Adrenal gland (tissue), 12 donors: ENCODE data around the gene THRSP. TPM values are rescaled to one million over a fixed set of nuclear protein-coding genes. Genes with fewer than 3 reads are reported as not detected.

ENCODE experiments used
- DNase-seq, 7 donors: peaks; one replicate each; pipeline ENCODE4 v3.0.0-alpha.2; 2019 to 2020
- H3K27ac ChIP-seq, 5 donors: fragments of 200-600 bp; sonication (generic) in 4 of 5; 1 replicate in 3 of 5; 2 replicates in 2 of 5; pipeline versions ENCODE4 v1.5.1 to v1.8.0; 2016 to 2020; ENCODE audit warnings: mild to moderate bottlenecking in 1 of 5
- H3K27me3 ChIP-seq: fragments of 200-600 bp; 2 replicates; pipeline ENCODE4 v1.8.0; 2021
- H3K36me3 ChIP-seq, 2 donors: fragments of 200-600 bp; replicated peaks in 1 of 2; 1 replicate in 1 of 2; 2 replicates in 1 of 2; pipeline versions ENCODE4 v1.5.1 to v1.8.0; 2018 to 2022
- H3K4me1 ChIP-seq, 2 donors: fragments of 200-600 bp; replicated peaks in 1 of 2; 1 replicate in 1 of 2; 2 replicates in 1 of 2; pipeline versions ENCODE4 v1.5.1 to v1.8.0; 2018 to 2021
- H3K4me3 ChIP-seq, 4 donors: fragments of 200-600 bp; sonication (generic) in 3 of 4; one replicate each; pipeline ENCODE4 v1.5.1; 2016 to 2018
- H3K9me3 ChIP-seq, 3 donors: fragments of 200-600 bp; sonication (generic) in 1 of 3; replicated peaks in 1 of 3; 1 replicate in 2 of 3; 2 replicates in 1 of 3; pipeline versions ENCODE4 v1.5.1 to v1.8.0; 2016 to 2021
- POLR2A ChIP-seq, 2 donors: fragments of 450-650 bp; IDR thresholded peaks; one replicate each; pipeline ENCODE4 v1.6.1; 2017; ENCODE audit warnings: antibody characterized with exemption in 2 of 2, mild to moderate bottlenecking in 2 of 2, moderate library complexity in 1 of 2
- WGBS, 4 donors: extraction: QIAGEN DNeasy Blood & Tissue Kit in 2 of 4; methylation state at CpG; one replicate each; pipeline versions ENCODE4 v1.1.5 to v1.1.7; 2013 to 2017; 5-methylcytosine and 5-hydroxymethylcytosine counted together
- intact Hi-C, 2 donors: fragments of 100-400 bp; cut with DNase I; formaldehyde crosslinking; loops; one replicate each; pipeline versions ENCODE4 v1.14.1 to v1.15.0; 2022 to 2023
- polyA plus RNA-seq, 3 donors: library from polyadenylated mRNA; stranded (reverse); fragments of 200-250 nt in 2 of 3; fragments of 350-450 nt in 1 of 3; fragmentation: Illumina TruSeq in 1 of 3; extraction: RNeasy Lipid Tissue Mini Kit (QIAGEN cat#74804) in 1 of 3; gene quantifications; one replicate each; pipeline ENCODE4 v1.2.3, GENCODE V29; 2013 to 2014
- total RNA-seq, 9 donors: library from RNA; depleted of rRNA in 4 of 9; stranded (reverse); fragments of >200 nt in 4 of 9; fragments of 120-200 nt in 1 of 9; fragmentation: NEBNext Ultra II Directional in 1 of 9; extraction: Animal tissue kit (Norgen Biotek cat#: 25700) in 1 of 9; gene quantifications; one replicate each; pipeline versions ENCODE4 v1.1.0 to v1.2.4, GENCODE V29; 2013 to 2023
- TF ChIP-seq, protein P1 (sequence below), 6 experiments: fragments of 450-650 bp in 4 of 6; fragments of 200-600 bp in 2 of 6; sonication (generic) in 1 of 6; IDR thresholded peaks; 1 replicate in 5 of 6; 2 replicates in 1 of 6; pipeline versions ENCODE4 v1.5.1 to v1.8.0; 2016 to 2021; ENCODE audit warnings: antibody characterized with exemption in 6 of 6, mild to moderate bottlenecking in 2 of 6, moderate library complexity in 1 of 6
- donor health status: healthy with polysubstance abuse.
- donor health status: Bipolar disorder and iron deficiency.
- donor health status: DM: yes; HTN: yes; CAD: no.
- donor health status: DM: no; HTN: no; CAD: no.
- donor health status: DM: no; HTN: no; CAD: no.
- donor health status: DM: yes; HTN: yes; CAD: no.

THRSP gene
- total and polyA plus RNA-seq, 12 donors, result 0.22 to 64.5 (median 1.3) TPM; not detected in 1

DNA sequence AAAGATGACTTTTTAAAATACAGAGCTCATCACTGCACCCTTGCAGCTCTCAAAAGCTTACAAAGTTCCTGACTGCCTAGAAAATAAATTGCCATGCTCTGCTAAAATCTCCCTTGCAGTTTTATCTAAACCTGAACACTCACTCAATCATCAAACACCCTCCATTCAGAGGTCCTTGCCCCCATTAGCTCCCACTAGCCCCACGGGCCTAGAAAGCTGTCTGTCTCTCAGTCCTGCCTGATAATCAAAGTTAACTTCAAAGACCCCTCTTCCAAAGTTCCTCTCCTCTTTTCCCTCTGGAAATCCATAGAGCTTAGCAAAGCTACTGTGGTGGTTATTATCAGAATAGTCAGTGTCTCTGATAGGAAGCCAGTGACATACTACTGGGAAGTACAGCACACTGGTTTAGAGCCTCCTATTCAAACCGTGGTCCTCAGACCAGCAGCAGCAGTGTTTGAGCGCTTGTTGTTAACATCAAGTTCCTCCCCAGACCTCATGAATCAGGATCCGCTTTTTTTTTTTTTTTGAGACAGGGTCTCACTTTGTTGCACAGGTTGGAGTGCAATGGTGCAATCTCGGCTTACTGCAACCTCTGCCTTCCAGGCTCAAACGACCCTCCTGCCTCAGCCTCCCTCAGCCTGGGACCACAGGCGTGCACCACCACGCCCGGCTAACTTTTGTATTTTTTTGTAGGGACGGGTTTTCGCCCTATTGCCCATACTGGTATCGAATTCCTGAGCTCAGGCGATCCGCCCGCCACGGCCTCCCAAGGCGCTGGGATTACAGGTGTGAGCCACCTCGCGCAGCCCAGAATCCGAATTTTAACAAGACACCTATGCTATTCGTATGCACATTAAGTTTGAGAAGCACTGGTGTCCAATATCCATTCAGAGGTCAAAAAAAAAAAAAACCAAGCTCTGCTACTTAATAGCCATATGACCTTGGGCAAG is 14.8 kb downstream of the THRSP start:
- DNase-seq, result no peak
- H3K36me3 ChIP-seq, result no peaks in the 10 kb centered on the region
- H3K27me3 ChIP-seq, result no peaks in the 10 kb centered on the region
- intact Hi-C loops, result loop anchor here in 1 of 2 donors (10.0 kb wide), 1 partner anchor 116 kb away; no protein-coding TSS in a partner anchor
- 18 to 25% (median 24%) methylated on average over 16 to 21 of the region's 21 CpGs for WGBS, 4 donors
- no peaks in the 10 kb centered on the region for H3K9me3 ChIP-seq
- TF ChIP-seq POLR2A (IDR thresholded peaks at IDR 0.05), result no peak
- TF ChIP-seq, protein P1, sequence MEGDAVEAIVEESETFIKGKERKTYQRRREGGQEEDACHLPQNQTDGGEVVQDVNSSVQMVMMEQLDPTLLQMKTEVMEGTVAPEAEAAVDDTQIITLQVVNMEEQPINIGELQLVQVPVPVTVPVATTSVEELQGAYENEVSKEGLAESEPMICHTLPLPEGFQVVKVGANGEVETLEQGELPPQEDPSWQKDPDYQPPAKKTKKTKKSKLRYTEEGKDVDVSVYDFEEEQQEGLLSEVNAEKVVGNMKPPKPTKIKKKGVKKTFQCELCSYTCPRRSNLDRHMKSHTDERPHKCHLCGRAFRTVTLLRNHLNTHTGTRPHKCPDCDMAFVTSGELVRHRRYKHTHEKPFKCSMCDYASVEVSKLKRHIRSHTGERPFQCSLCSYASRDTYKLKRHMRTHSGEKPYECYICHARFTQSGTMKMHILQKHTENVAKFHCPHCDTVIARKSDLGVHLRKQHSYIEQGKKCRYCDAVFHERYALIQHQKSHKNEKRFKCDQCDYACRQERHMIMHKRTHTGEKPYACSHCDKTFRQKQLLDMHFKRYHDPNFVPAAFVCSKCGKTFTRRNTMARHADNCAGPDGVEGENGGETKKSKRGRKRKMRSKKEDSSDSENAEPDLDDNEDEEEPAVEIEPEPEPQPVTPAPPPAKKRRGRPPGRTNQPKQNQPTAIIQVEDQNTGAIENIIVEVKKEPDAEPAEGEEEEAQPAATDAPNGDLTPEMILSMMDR (IDR thresholded peaks at IDR 0.05), result no peak
- peak overlapping the region in 4 of 5 donors; percentile 88 to 93 (median 90) for H3K27ac ChIP-seq
- H3K4me3 ChIP-seq, result peak overlapping the region; percentile 30 to 88 (median 76)
- H3K4me1 ChIP-seq, result peaks cover 18 to 43% of the 10 kb centered on the region in 2 donors

DNA sequence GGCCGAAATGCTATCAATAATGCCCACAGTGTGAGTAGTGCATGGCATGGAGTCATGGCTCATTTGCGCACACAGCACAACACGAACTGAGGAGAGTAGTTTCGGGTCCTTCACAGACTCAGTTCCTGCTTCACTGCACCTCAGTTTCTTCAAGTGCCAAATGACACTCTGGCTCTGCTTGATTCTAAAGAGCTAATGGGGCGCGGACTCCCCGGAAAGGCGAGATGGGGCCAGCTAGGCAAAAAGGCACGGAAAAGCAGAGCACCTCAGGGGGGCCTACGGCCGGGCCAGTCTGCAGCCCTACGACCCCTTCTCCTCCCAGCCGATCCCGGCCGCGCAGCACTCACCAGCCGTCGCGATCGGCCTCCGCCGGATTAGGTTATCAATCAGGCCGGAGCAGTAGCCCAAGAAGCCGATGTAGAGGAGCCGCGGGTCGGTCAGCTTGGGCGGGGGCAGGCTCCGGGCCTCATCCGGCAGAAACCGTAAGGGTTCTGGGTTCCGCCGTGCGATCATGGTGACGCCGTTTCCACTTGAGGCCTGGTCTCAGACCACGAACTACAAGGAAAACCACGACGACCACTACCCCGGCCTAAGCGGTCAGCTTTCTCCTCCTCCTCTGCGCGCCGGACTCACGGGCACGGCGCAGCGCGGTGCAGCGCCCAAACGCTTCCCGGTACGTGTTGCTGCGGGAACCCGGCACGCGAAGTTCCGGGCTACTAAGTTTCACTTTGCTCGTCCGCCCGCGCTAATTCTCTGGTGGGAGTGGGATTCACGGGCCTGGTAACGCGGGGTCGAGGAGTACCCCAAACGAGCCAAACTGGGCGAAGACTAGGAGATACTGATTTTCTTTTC is 15.8 kb downstream of the THRSP start, which contains the start of gene NDUFC2:
NDUFC2 (minus strand) TSS at position 631 of the 852 bp plus-strand sequence; CDS start at position 513, 118 bp downstream.
- H3K4me1 ChIP-seq, result peaks cover 18 to 43% of the 10 kb centered on the region in 2 donors
- peak; percentile 73 to 89 (median 82) for DNase-seq

DNA sequence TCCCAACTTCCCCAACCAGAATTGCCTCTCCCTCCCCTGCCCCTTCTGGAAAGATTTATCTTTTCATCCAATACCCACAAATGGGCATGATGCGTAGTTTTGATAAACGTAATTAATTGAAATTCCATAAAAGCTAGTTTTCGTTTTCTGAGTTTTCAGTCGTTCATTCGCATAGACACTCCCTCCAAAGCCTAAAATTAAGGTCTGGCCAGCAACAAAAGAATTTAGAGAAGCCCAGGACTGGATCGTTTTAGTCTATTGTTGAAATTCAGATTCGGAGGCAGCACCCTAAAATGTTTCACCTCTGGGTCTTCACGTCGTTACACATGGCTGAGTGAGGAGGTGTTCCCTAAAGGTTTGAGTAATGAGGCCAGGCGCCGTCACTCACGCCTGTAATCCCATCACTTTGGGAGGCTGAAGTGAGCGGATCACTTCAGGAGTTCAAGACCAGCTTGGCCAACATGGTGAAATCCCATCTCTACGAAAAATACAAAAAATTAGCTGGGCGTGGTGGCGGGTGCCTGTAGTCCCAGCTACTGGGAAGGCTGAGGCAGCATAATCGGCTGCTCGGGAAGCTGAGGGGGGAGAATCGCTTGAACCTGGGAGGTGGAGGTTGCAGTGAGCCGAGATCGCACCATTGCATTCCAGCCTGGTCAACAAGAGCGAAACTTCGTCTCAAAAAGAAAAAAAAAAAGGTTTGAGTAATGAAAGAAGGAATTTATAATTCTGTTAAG is 16.6 kb downstream of the THRSP start:
- TF ChIP-seq, protein P1 (IDR thresholded peaks at IDR 0.05), result peak in 1 of 6 experiments; percentile 9
- TF ChIP-seq POLR2A (IDR thresholded peaks at IDR 0.05), result no peak
- Histone ChIP-seq H3K4me1 (peaks cover 18 to 35% of the 10 kb centered on the region in 2 donors), H3K4me3 (peak overlapping the region; percentile 30 to 88 (median 76)), H3K27me3 (no peaks in the 10 kb centered on the region), H3K27ac (peak overlapping the region; percentile 58 to 93 (median 89)), H3K36me3 (no peaks in the 10 kb centered on the region), H3K9me3 (no peaks in the 10 kb centered on the region)
- 55 to 62% (median 60%) methylated on average over 17 to 23 of the region's 23 CpGs for WGBS, 4 donors
- DNase-seq, result peak in 1 of 7 donors; percentile 48
- intact Hi-C loops, result no loop called here

More for the DNA sequence above, 15.8 kb downstream of the THRSP start, which contains the start of gene NDUFC2:
- H3K27me3 ChIP-seq, result no peaks in the 10 kb centered on the region
- H3K4me3 ChIP-seq, result peak within 1 kb of the TSS; percentile 30 to 88 (median 76)
- H3K27ac ChIP-seq, result peak within 1 kb of the TSS; percentile 58 to 93 (median 89)
- intact Hi-C loops, result loop anchor here in 1 of 2 donors (10.0 kb wide), 1 partner anchor 115 kb away; no protein-coding TSS in a partner anchor
- H3K36me3 ChIP-seq, result no peaks in the 10 kb centered on the region
- H3K9me3 ChIP-seq, result no peaks in the 10 kb centered on the region
- WGBS, 4 donors, result 0 to 1% (median 1%) methylated on average over 11 to 68 of the region's 68 CpGs
- TF ChIP-seq, protein P1 (IDR thresholded peaks at IDR 0.05), result peak in 1 of 6 experiments; percentile 28
- peak; percentile 64 to 80 for TF ChIP-seq POLR2A (IDR thresholded peaks at IDR 0.05)
